Vagina (tissue), 2 donors: ENCODE measurements around the gene CTBP1. TPM values are rescaled to one million over a fixed set of nuclear protein-coding genes. Genes with fewer than 3 reads are reported as not detected.

Experiments
- DNase-seq, 2 donors: peaks; one replicate each; pipeline ENCODE4 v3.0.0-alpha.2; 2017; ENCODE audit errors: extremely low spot score in 2 of 2
- H3K27ac ChIP-seq: fragments of 200-600 bp; sonication (generic); one replicate; pipeline ENCODE4 v1.5.1; 2019
- H3K27me3 ChIP-seq: fragments of 200-600 bp; sonication (generic); one replicate; pipeline ENCODE4 v1.5.1; 2019
- H3K36me3 ChIP-seq, 2 donors: fragments of 200-600 bp; sonication (generic); one replicate each; pipeline ENCODE4 v1.5.1; 2017 to 2019
- H3K4me1 ChIP-seq: fragments of 200-600 bp; sonication (generic); one replicate; pipeline ENCODE4 v1.5.1; 2019
- H3K4me3 ChIP-seq, 2 donors: fragments of 200-600 bp; sonication (generic); 1 replicate in 1 of 2; 2 replicates in 1 of 2; pipeline ENCODE4 v1.5.1; 2016 to 2019
- H3K9me3 ChIP-seq: fragments of 200-600 bp; sonication (generic); one replicate; pipeline ENCODE4 v1.5.1; 2019
- CTCF ChIP-seq, 3 experiments: fragments of 450-650 bp in 2 of 3; fragments of 200-600 bp in 1 of 3; sonication (generic) in 1 of 3; IDR thresholded peaks; one replicate each; pipeline ENCODE4 v1.5.1; 2017 to 2019; ENCODE audit warnings: antibody characterized with exemption in 3 of 3, mild to moderate bottlenecking in 2 of 3, moderate library complexity in 2 of 3
- POLR2A ChIP-seq, 2 donors: fragments of 450-650 bp; IDR thresholded peaks; one replicate each; pipeline ENCODE4 v1.6.1; 2017; ENCODE audit warnings: antibody characterized with exemption in 2 of 2, mild to moderate bottlenecking in 2 of 2, moderate library complexity in 2 of 2
- POLR2AphosphoS5 ChIP-seq, 2 donors: sonication (generic); formaldehyde crosslinking; IDR thresholded peaks; one replicate each; pipeline ENCODE4 v1.9.0; 2017; ENCODE audit warnings: antibody characterized with exemption in 2 of 2, mild to moderate bottlenecking in 2 of 2, low read depth in 1 of 2; ENCODE audit not compliant: insufficient read depth in 1 of 2
- intact Hi-C: fragments of 100-400 bp; cut with DNase I; formaldehyde crosslinking; loops from one replicate; pipeline ENCODE4 v1.15.1; 2023
- total RNA-seq: library from RNA; depleted of rRNA; stranded (reverse); fragments of >200 nt; gene quantifications from one replicate; pipeline ENCODE4 v1.2.3, GENCODE V29; 2016

Gene CTBP1
- total RNA-seq, 1 donor from 2014 or later: 93.1 TPM

GRCh38 chr4:1201851-1202525 is 46.9 kb downstream of the CTBP1 start:
- H3K27me3 ChIP-seq: no peaks in the 10 kb centered on the region
- intact Hi-C loops: no loop called here
- H3K36me3 ChIP-seq: no peaks in the 10 kb centered on the region
- TF ChIP-seq CTCF (IDR thresholded peaks at IDR 0.05): no peak
- peak in 1 of 2 donors; percentile 3 for TF ChIP-seq POLR2A (IDR thresholded peaks at IDR 0.05)
- TF ChIP-seq POLR2AphosphoS5 (IDR thresholded peaks at IDR 0.05; ENCODE audit: insufficient read depth in 1 of 2, low read depth in 1 of 2): peak; percentile 34 to 82
- H3K9me3 ChIP-seq: no peaks in the 10 kb centered on the region
- peaks cover 71% of the 10 kb centered on the region for H3K4me1 ChIP-seq
- peak overlapping the region; percentile 86 for H3K27ac ChIP-seq
- DNase-seq: peak in 1 of 2 donors; percentile 96
- no peak overlapping the region for H3K4me3 ChIP-seq

DNA sequence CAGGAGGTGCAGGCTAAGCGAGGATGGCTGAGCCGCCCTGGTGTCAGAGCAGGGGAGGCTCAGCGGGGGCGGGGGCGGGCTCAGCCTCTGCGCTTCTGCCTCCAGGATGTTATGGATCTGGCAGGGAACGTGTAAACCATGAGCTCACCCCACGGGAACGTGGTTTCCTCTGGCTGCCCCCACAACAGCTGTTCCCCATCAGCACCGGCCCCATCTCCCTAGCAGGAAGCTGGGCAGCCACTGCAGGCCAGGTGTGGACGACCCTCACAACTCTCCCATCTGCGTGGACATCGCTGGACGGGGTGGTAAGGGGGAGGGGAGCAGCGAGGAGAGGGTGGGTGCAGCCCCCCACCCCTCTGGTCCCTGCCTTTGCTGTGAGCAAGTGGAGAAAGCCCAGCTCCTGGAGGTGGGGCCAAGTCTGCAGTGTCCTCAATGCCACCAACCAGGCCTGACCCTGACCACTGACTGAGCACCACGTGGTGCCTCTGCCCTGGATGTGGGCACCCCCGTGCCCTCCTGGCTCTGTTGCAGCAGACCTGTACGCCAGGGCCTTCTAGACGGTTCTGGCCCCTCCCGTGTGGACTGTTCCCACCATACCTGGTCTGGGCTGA is 48.4 kb downstream of the CTBP1 start:
- intact Hi-C loops: no loop called here

DNA sequence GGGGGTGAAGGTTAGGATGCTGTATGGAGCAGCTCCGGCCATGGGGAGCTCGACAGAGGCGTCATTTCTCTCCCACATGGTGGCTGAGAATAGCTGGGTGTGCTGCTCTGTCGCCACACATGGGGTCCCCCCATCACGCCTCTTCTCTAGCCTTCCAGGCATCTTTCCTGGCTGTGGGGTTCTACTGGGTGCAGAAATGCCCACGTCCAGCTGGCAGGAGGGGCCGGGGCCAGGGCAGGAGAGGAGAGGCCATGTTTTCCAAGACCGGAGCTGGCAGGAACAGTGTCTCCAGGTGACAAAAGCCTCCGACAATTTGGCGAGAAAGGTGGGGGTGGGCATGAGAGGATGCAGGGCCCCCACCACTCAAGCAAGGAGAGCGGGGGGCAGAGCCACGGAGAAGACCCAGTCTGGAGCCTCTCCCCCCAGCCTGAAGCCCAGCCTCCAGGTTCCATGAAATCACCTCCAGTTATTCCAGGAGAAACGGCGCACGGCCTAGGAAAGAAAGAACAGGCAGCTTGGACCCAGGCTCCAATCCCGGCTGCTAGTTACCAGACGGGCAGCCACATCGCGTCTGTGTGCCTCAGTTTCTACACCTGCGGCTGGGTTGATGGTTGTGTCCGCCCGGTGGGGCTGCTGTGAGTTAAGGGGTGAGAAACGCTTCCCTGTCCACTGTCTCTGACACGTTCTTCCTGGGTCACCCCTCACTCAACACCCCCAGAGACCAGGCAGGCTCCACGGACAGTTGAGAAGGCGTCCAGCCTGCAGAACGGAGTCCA is 49.2 kb downstream of the CTBP1 start:
- peaks cover 58% of the 10 kb centered on the region for H3K4me1 ChIP-seq
- no peaks in the 10 kb centered on the region for H3K27me3 ChIP-seq
- peak in 1 of 2 donors; percentile 77 for DNase-seq
- TF ChIP-seq CTCF (IDR thresholded peaks at IDR 0.05): no peak
- no peak for TF ChIP-seq POLR2A (IDR thresholded peaks at IDR 0.05)
- no peak for TF ChIP-seq POLR2AphosphoS5 (IDR thresholded peaks at IDR 0.05; ENCODE audit: insufficient read depth in 1 of 2, low read depth in 1 of 2)
- intact Hi-C loops: no loop called here
- H3K36me3 ChIP-seq: no peaks in the 10 kb centered on the region
- peak overlapping the region; percentile 33 to 40 for H3K4me3 ChIP-seq
- peak overlapping the region; percentile 86 for H3K27ac ChIP-seq
- no peaks in the 10 kb centered on the region for H3K9me3 ChIP-seq

More for the DNA sequence above, 48.4 kb downstream of the CTBP1 start:
- TF ChIP-seq POLR2AphosphoS5 (IDR thresholded peaks at IDR 0.05; ENCODE audit: insufficient read depth in 1 of 2, low read depth in 1 of 2) (peak in 1 of 2 donors; percentile 78), POLR2A (IDR thresholded peaks at IDR 0.05) (no peak), CTCF (IDR thresholded peaks at IDR 0.05) (no peak)
- DNase-seq: peak in 1 of 2 donors; percentile 93
- H3K27ac ChIP-seq: peak overlapping the region; percentile 86
- H3K9me3 ChIP-seq: no peaks in the 10 kb centered on the region
- peaks cover 60% of the 10 kb centered on the region for H3K4me1 ChIP-seq
- H3K36me3 ChIP-seq: no peaks in the 10 kb centered on the region
- peak overlapping the region; percentile 33 to 40 for H3K4me3 ChIP-seq
- H3K27me3 ChIP-seq: no peaks in the 10 kb centered on the region

DNA sequence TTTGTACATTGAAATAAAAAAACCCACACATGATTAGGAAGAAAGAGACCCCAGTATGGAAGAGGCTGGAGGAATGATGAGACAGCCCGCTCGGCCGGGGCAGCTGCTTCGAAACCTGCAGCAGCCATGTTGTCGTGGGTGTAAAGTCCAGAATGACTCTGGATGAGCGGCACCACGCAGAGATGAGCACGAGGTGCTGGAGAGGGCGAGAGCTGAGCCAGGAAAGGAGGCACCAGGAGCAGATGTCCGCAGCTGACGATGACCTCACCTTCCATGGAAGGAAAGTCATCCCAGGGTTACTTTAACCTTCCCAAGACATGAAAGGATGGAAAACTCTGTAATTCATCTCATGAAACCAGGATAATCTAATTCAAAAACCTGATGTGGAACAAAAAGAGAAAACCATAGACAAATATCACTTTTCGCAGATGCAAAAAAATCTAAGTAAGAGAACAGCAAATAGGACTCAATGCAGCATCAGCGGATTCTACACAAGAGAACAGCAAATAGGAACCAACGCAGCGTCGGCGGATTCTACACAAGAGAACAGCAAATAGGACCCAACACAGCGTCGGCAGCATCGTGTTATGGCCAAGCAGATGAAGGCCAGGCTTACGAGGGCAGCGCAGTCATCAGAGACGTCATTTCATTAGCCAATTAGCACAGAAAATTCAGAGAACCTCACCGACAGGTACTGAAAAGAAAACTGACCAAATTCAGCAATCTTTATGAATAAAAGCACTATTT is 50.7 kb downstream of the CTBP1 start:
- intact Hi-C loops: no loop called here
- TF ChIP-seq CTCF (IDR thresholded peaks at IDR 0.05): no peak
- peak in 1 of 2 donors; percentile 65 for TF ChIP-seq POLR2AphosphoS5 (IDR thresholded peaks at IDR 0.05; ENCODE audit: insufficient read depth in 1 of 2, low read depth in 1 of 2)
- no peak for TF ChIP-seq POLR2A (IDR thresholded peaks at IDR 0.05)
- H3K36me3 ChIP-seq: no peaks in the 10 kb centered on the region
- peak overlapping the region; percentile 86 for H3K27ac ChIP-seq
- H3K4me3 ChIP-seq: no peak overlapping the region
- DNase-seq: peak in 1 of 2 donors; percentile 77
- no peaks in the 10 kb centered on the region for H3K9me3 ChIP-seq
- no peaks in the 10 kb centered on the region for H3K27me3 ChIP-seq
- H3K4me1 ChIP-seq: peaks cover 58% of the 10 kb centered on the region
